H1 (cell line): ENCODE data around the gene ZNF813. TPM values are rescaled to one million over a fixed set of nuclear protein-coding genes. Genes with fewer than 3 reads are reported as not detected.
"Not testable (repeated sequence)": the region's sequence is repeated elsewhere in the genome, so short reads cannot be mapped to it uniquely, and the experiment has no call there.

Source experiments
- CTCF ChIA-PET: fragments of 300-600 bp; sonication (Branson Sonifier 250); formaldehyde crosslinking; loops from one replicate; lab custom pipeline; 2021; ENCODE audit not compliant: partially characterized antibody; lab: Charles Lee
- POLR2A ChIA-PET: fragments of 300-600 bp; sonication (Branson Sonifier 250); formaldehyde crosslinking; loops from one replicate; lab custom pipeline; 2021; ENCODE audit warnings: inconsistent platforms; ENCODE audit not compliant: partially characterized antibody; lab: Charles Lee
- DNase-seq, 2 experiments: peaks; one replicate each; pipeline versions ENCODE4 v3.0.0 to v3.0.0-alpha.2; 2010 to 2022; ENCODE audit warnings: low spot score in 2 of 2, low read depth in 1 of 2, mixed read lengths in 1 of 2
- FAIRE-seq: peaks from 2 replicates; lab custom pipeline; 2011; peaks lifted over from hg19 to GRCh38; lab: Jason Lieb, UNC
- H2AFZ ChIP-seq: 2 replicates; pipeline ENCODE4 v1.8.1; 2012; ENCODE audit warnings: low read length, inconsistent platforms
- H2AK5ac ChIP-seq: 2 replicates; pipeline ENCODE4 v1.6.1; 2013; ENCODE audit warnings: low read depth, low read length
- H2BK120ac ChIP-seq: replicated peaks from 2 replicates; pipeline ENCODE3; 2013; ENCODE audit warnings: low read depth, low read length, inconsistent platforms
- H2BK12ac ChIP-seq: 2 replicates; pipeline ENCODE4 v1.6.1; 2013; ENCODE audit warnings: low read depth, low read length
- H2BK15ac ChIP-seq: 2 replicates; pipeline ENCODE4 v1.6.1; 2013; ENCODE audit warnings: low read length
- H2BK20ac ChIP-seq: 2 replicates; pipeline ENCODE4 v1.6.1; 2013; ENCODE audit warnings: low read length
- H2BK5ac ChIP-seq: 2 replicates; pipeline ENCODE4 v1.6.1; 2013; ENCODE audit warnings: low read depth, low read length
- H3K14ac ChIP-seq: 2 replicates; pipeline ENCODE4 v1.6.1; 2013; ENCODE audit warnings: inconsistent platforms; ENCODE audit not compliant: insufficient read length
- H3K18ac ChIP-seq: 2 replicates; pipeline ENCODE4 v1.6.1; 2013; ENCODE audit warnings: low read length; ENCODE audit errors: extremely low read depth
- H3K23ac ChIP-seq: 2 replicates; pipeline ENCODE4 v1.6.1; 2013; ENCODE audit warnings: inconsistent platforms; ENCODE audit not compliant: insufficient read length
- H3K23me2 ChIP-seq: 2 replicates; pipeline ENCODE4 v1.6.1; 2013; ENCODE audit warnings: low read depth, low read length
- H3K27ac ChIP-seq: 2 replicates; pipeline ENCODE4 v1.6.1; 2011; ENCODE audit warnings: low read depth, low read length, inconsistent platforms
- H3K27me3 ChIP-seq, 4 experiments: replicated peaks in 1 of 4; 1 replicate in 1 of 4; 2 replicates in 3 of 4; pipeline versions ENCODE4 v1.6.1 to v1.8.1; 2011 to 2013; ENCODE audit warnings: low read length in 3 of 4, mild to moderate bottlenecking in 3 of 4, inconsistent platforms in 2 of 4, mixed read lengths in 2 of 4, moderate library complexity in 1 of 4; ENCODE audit not compliant: control insufficient read depth in 3 of 4, insufficient read depth in 3 of 4; ENCODE audit errors: extremely low read depth in 1 of 4
- H3K36me3 ChIP-seq, 4 experiments: 2 replicates each; pipeline versions ENCODE4 v1.6.1 to v1.8.1; 2011 to 2013; ENCODE audit warnings: mild to moderate bottlenecking in 4 of 4, low read length in 3 of 4, moderate library complexity in 2 of 4, control low read depth in 1 of 4, inconsistent platforms in 1 of 4; ENCODE audit not compliant: insufficient read depth in 4 of 4, control insufficient read depth in 2 of 4
- H3K4ac ChIP-seq: replicated peaks from 2 replicates; pipeline ENCODE3; 2013; ENCODE audit warnings: low read length, low read depth, mixed read lengths, inconsistent platforms; ENCODE audit not compliant: insufficient read length
- H3K4me1 ChIP-seq, 4 experiments: replicated peaks in 1 of 4; 1 replicate in 1 of 4; 2 replicates in 3 of 4; pipeline versions ENCODE4 v1.6.1 to v1.8.1; 2011 to 2013; ENCODE audit warnings: low read length in 3 of 4, inconsistent platforms in 2 of 4, mixed read lengths in 1 of 4; ENCODE audit not compliant: insufficient read depth in 4 of 4, control insufficient read depth in 3 of 4
- H3K4me2 ChIP-seq, 2 experiments: 2 replicates each; pipeline versions ENCODE4 v1.6.1 to v1.8.1; 2011 to 2013; ENCODE audit warnings: low read depth in 2 of 2, low read length in 2 of 2, control low read depth in 1 of 2, inconsistent platforms in 1 of 2, mild to moderate bottlenecking in 1 of 2; ENCODE audit not compliant: insufficient read depth in 1 of 2
- H3K4me3 ChIP-seq, 4 experiments: fragments of 200-600, 300-600 bp in 1 of 4; sonication (generic), shearing (Covaris generic), sonication (Bioruptor Twin) in 1 of 4; 2 replicates each; pipeline versions ENCODE4 v1.5.1 to v1.8.1; 2011 to 2016; ENCODE audit warnings: low read length in 4 of 4, low read depth in 3 of 4, control low read depth in 2 of 4, inconsistent platforms in 2 of 4, mild to moderate bottlenecking in 2 of 4, mixed read lengths in 1 of 4, moderate library complexity in 1 of 4; ENCODE audit not compliant: insufficient read depth in 2 of 4; ENCODE audit errors: extremely low read depth in 1 of 4
- H3K56ac ChIP-seq: replicated peaks from 2 replicates; pipeline ENCODE3; 2013; ENCODE audit warnings: low read depth, mild to moderate bottlenecking, mixed read lengths, low read length, inconsistent platforms; ENCODE audit not compliant: insufficient read length
- H3K79me1 ChIP-seq: 2 replicates; pipeline ENCODE4 v1.6.1; 2013; ENCODE audit warnings: low read depth, low read length, control low read depth
- H3K79me2 ChIP-seq, 2 experiments: 2 replicates each; pipeline versions ENCODE4 v1.6.1 to v1.8.1; 2012 to 2013; ENCODE audit warnings: low read length in 2 of 2, mild to moderate bottlenecking in 2 of 2, inconsistent platforms in 1 of 2; ENCODE audit not compliant: insufficient read depth in 2 of 2, control insufficient read depth in 1 of 2
- H3K9ac ChIP-seq, 4 experiments: replicated peaks in 1 of 4; 1 replicate in 1 of 4; 2 replicates in 3 of 4; pipeline versions ENCODE4 v1.6.1 to v1.8.1; 2011 to 2013; ENCODE audit warnings: low read depth in 3 of 4, low read length in 3 of 4, control low read depth in 2 of 4, mild to moderate bottlenecking in 2 of 4, moderate library complexity in 2 of 4, inconsistent platforms in 1 of 4; ENCODE audit errors: extremely low read depth in 1 of 4
- H3K9me3 ChIP-seq, 2 experiments: 2 replicates each; pipeline versions ENCODE4 v1.6.1 to v1.8.1; 2012 to 2013; ENCODE audit warnings: mild to moderate bottlenecking in 2 of 2, moderate library complexity in 2 of 2, control low read depth in 1 of 2, inconsistent platforms in 1 of 2, low read depth in 1 of 2, low read length in 1 of 2, mixed read lengths in 1 of 2; ENCODE audit not compliant: insufficient read depth in 2 of 2
- H4K20me1 ChIP-seq, 2 experiments: replicated peaks in 1 of 2; 2 replicates each; pipeline versions ENCODE3 to v1.8.1; 2011 to 2013; ENCODE audit warnings: inconsistent platforms in 2 of 2, low read length in 2 of 2, mild to moderate bottlenecking in 1 of 2; ENCODE audit not compliant: insufficient read depth in 2 of 2, control insufficient read depth in 1 of 2
- H4K5ac ChIP-seq: 2 replicates; pipeline ENCODE4 v1.6.1; 2013; ENCODE audit warnings: low read length, low read depth, mixed read lengths, inconsistent platforms; ENCODE audit not compliant: insufficient read length
- H4K8ac ChIP-seq: 2 replicates; pipeline ENCODE4 v1.8.0; 2013; ENCODE audit warnings: mild to moderate bottlenecking, moderate library complexity, low read length, inconsistent platforms; ENCODE audit not compliant: insufficient read depth; ENCODE audit errors: extremely low read depth
- H4K91ac ChIP-seq: replicated peaks from 2 replicates; pipeline ENCODE3; 2013; ENCODE audit warnings: low read length, mixed read lengths, inconsistent platforms; ENCODE audit not compliant: insufficient read length
- WGBS, 2 experiments: shearing (Covaris generic) in 1 of 2; methylation state at CpG; one replicate each; pipeline versions ENCODE4 v1.1.6 to v1.1.7; 2013 to 2015; ENCODE audit warnings: low lambda C conversion rate in 2 of 2, mixed read lengths in 2 of 2, inconsistent platforms in 1 of 2, low coverage in 1 of 2, missing lambda C conversion rate in 1 of 2; ENCODE audit not compliant: insufficient replicate concordance in 2 of 2, insufficient coverage in 1 of 2, insufficient read length in 1 of 2; ENCODE audit errors: extremely low coverage in 1 of 2, missing lambda C conversion rate in 1 of 2; 5-methylcytosine and 5-hydroxymethylcytosine counted together
- polyA plus RNA-seq, 7 experiments: library from polyadenylated mRNA; depleted of rRNA in 3 of 7; stranded (reverse) in 5 of 7; unstranded in 2 of 7; fragments of >200 nt in 5 of 7; fragments of 200-250 nt in 2 of 7; gene quantifications; 1 replicate in 5 of 7; 2 replicates in 1 of 7; 4 replicates in 1 of 7; pipeline versions ENCODE4 v1.2.1 to v1.2.3, GENCODE V29; 2011 to 2013; ENCODE audit warnings: missing spikeins in 2 of 7, mixed read lengths in 2 of 7
- total RNA-seq: library from RNA; stranded (reverse); fragmentation: NEBNext Ultra II Directional; extraction: Animal tissue kit (Norgen Biotek cat#: 25700); gene quantifications from 2 replicates; pipeline ENCODE4 v1.2.1, GENCODE V29; 2021

The ZNF813 gene
- total and polyA plus RNA-seq, 2 of the 8 experiments (the other 6 are each of a cell fraction or from before 2014, with no cell fraction given): 2.9 to 22.1 TPM

DNA sequence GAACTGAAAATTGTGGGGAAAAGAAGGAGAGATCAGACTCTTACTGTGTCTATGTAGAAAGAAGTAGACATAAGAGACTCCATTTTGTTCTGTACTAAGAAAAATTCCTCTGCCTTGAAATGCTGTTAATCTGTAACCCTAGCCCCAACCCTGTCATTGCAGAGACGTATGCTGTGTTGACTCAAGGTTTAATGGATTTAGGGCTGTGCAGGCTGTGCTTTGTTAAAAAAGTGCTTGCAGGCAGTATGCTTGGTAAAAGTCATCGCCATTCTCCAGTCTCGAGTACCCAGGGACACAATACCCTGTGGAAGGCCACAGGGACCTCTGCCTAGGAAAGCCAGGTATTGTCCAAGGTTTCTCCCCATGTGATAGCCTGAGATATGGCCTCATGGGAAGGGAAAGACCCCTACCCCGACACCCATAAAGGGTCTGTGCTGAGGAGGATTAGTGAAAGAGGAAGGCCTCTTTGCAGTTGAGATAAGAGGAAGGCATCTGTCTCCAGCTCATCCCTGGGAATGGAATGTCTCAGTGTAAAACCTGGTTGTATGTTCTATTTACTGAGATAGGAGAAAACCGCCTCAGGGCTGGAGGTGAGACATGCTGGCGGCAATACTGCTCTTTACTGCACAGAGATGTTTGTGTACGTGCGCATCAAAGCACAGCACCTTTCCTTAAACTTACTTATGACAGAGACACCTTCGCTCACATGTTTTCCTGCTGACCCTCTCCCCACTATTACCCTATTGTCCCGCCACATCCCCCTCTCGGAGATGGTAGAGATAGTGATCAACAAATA, 46.8 kb upstream of the ZNF813 start:
- CTCF ChIA-PET: not testable (repeated sequence)

More for the DNA sequence above, 46.8 kb upstream of the ZNF813 start:
- H2AFZ ChIP-seq, H2BK20ac ChIP-seq, H3K27me3 ChIP-seq, POLR2A ChIA-PET, H3K23me2 ChIP-seq, H4K20me1 ChIP-seq, H3K18ac ChIP-seq, H3K4me3 ChIP-seq, H2AK5ac ChIP-seq, H3K79me2 ChIP-seq, H2BK5ac ChIP-seq, H3K4ac ChIP-seq, H3K4me2 ChIP-seq, H3K23ac ChIP-seq, H2BK120ac ChIP-seq, FAIRE-seq, H3K56ac ChIP-seq, DNase-seq, H3K4me1 ChIP-seq, H3K36me3 ChIP-seq, H4K5ac ChIP-seq, H2BK12ac ChIP-seq, H3K27ac ChIP-seq, H4K8ac ChIP-seq, H3K9ac ChIP-seq, H3K14ac ChIP-seq, H3K9me3 ChIP-seq, H2BK15ac ChIP-seq, H3K79me1 ChIP-seq, H4K91ac ChIP-seq: not testable (repeated sequence)
- WGBS, 2 experiments: 83% methylated on average over 11 of the region's 11 CpGs; no CpG with 5 or more reads in 1 of the 2 experiments
